Naive B cell (primary cell): Measurements from ENCODE around the gene TMEM247. TPM values are rescaled to one million over a fixed set of nuclear protein-coding genes. Genes with fewer than 3 reads are reported as not detected.

Experiments used
- ATAC-seq, 2 donors: fragments of 150-1000 bp; cut with Tn5 transposase; 2 replicates each; pipeline ENCODE4 v1.10.0; 2021; ENCODE audit warnings: low read depth in 2 of 2, mild to moderate bottlenecking in 2 of 2, moderate library complexity in 2 of 2
- DNase-seq: peaks from one replicate; pipeline ENCODE4 v3.0.0; 2022
- H3K27ac Mint-ChIP-seq, 6 donors: one replicate each; pipeline ENCODE4 v1.8.0; 2020 to 2022; ENCODE audit warnings: mild to moderate bottlenecking in 6 of 6, mixed read lengths in 6 of 6, moderate library complexity in 5 of 6, inconsistent platforms in 2 of 6
- H3K27me3 Mint-ChIP-seq, 3 donors: one replicate each; pipeline ENCODE4 v1.8.0; 2021 to 2022; ENCODE audit warnings: mixed read lengths in 3 of 3, mild to moderate bottlenecking in 1 of 3
- H3K36me3 Mint-ChIP-seq, 2 donors: one replicate each; pipeline ENCODE4 v1.8.0; 2020 to 2022; ENCODE audit warnings: mixed read lengths in 2 of 2, inconsistent platforms in 1 of 2, mild to moderate bottlenecking in 1 of 2
- H3K4me1 Mint-ChIP-seq, 3 donors: one replicate each; pipeline ENCODE4 v1.8.0; 2020 to 2022; ENCODE audit warnings: mixed read lengths in 3 of 3, inconsistent platforms in 1 of 3, mild to moderate bottlenecking in 1 of 3, moderate library complexity in 1 of 3
- H3K4me3 Mint-ChIP-seq, 8 donors: one replicate each; pipeline ENCODE4 v1.8.0; 2020 to 2022; ENCODE audit warnings: mild to moderate bottlenecking in 8 of 8, mixed read lengths in 8 of 8, moderate library complexity in 8 of 8, inconsistent platforms in 2 of 8
- H3K9me3 Mint-ChIP-seq, 7 donors: one replicate each; pipeline ENCODE4 v1.8.0; 2020 to 2022; ENCODE audit warnings: mixed read lengths in 7 of 7, mild to moderate bottlenecking in 5 of 7, inconsistent platforms in 2 of 7, moderate library complexity in 1 of 7
- polyA plus RNA-seq, 6 donors: library from polyadenylated mRNA; unstranded; fragments of 300-500 nt; fragmentation: Illumina TruSeq; gene quantifications; one replicate each; pipeline ENCODE4 v1.2.3, GENCODE V29; 2021; ENCODE audit warnings: low read depth in 6 of 6

TMEM247 gene
- not detected for polyA plus RNA-seq

DNA sequence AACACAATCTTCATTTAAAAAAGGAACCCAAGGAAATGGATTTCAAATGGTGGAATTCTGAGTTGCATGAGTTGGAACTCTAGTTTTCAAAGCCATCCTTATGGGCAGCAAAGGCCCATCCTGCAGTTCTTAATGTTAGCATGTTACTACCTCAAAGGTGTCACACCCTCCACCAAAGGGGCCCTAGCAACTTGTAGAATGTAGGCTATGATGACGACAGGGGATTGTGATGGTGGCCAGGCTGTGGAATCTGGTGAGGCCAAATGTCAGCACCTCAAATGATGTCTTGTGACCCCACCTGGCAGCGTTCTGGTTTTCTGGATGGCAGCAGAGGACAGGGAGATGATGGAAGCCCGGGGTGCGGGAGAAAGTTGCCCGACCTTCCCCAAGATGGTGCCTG is at the start of gene TMEM247:
TMEM247 (plus strand) TSS at position 301 of the 400 bp plus-strand sequence.
- Mint-ChIP-seq H3K27ac (peak within 1 kb of the TSS in 1 of 6 donors; percentile 33), H3K4me1 (peaks cover 0 to 8% (median 0%) of the 10 kb centered on the region in 3 donors)
- ATAC-seq: no peak

GRCh38 chr2:46430413-46430812 is 49.0 kb upstream of the TMEM247 start:
- ATAC-seq (no peak), DNase-seq (no peak)
- Mint-ChIP-seq H3K9me3 (peaks cover 0 to 8% (median 0%) of the 10 kb centered on the region in 7 donors), H3K36me3 (no peaks in the 10 kb centered on the region), H3K4me3 (no peak overlapping the region), H3K27me3 (peaks cover 0 to 8% (median 0%) of the 10 kb centered on the region in 3 donors), H3K4me1 (peaks cover 0 to 4% (median 0%) of the 10 kb centered on the region in 3 donors), H3K27ac (no peak overlapping the region)

More for the DNA sequence above, at the start of gene TMEM247:
- no peaks in the 10 kb centered on the region for H3K36me3 Mint-ChIP-seq
- no peak within 1 kb of the TSS for H3K4me3 Mint-ChIP-seq
- no peaks in the 10 kb centered on the region for H3K9me3 Mint-ChIP-seq
- DNase-seq: no peak
- peaks cover 4 to 11% (median 5%) of the 10 kb centered on the region in 3 donors for H3K27me3 Mint-ChIP-seq

DNA sequence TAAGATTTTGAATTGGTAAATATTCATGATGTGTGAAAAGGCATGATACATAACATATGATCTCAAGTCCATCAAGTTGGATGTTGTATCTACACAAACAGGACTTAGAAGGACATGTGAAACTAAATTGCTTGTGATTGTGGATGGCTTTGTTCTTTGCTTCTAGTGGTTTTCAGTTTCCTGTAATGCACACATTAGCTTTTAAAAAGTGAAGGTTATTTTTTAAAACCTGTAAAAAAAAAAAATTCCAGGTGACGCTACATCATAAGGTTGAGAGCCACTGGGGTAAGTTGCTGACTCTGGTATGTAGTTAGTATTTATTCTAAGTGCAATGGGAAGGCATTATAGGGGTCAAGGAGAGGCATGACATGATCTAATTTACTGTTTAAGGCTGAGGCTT is 48.4 kb upstream of the TMEM247 start:
- Mint-ChIP-seq H3K27ac (no peak overlapping the region), H3K36me3 (no peaks in the 10 kb centered on the region), H3K27me3 (peaks cover 0 to 8% (median 0%) of the 10 kb centered on the region in 3 donors), H3K9me3 (peaks cover 0 to 8% (median 0%) of the 10 kb centered on the region in 7 donors), H3K4me1 (peaks cover 0 to 4% (median 0%) of the 10 kb centered on the region in 3 donors), H3K4me3 (no peak overlapping the region)
- no peak for ATAC-seq
- no peak for DNase-seq

- DNase-seq (no peak), ATAC-seq (no peak)
- Mint-ChIP-seq H3K27ac (no peak overlapping the region), H3K36me3 (no peaks in the 10 kb centered on the region), H3K9me3 (peaks cover 0 to 8% (median 0%) of the 10 kb centered on the region in 7 donors), H3K27me3 (peaks cover 0 to 8% (median 0%) of the 10 kb centered on the region in 3 donors), H3K4me1 (peaks cover 0 to 4% (median 0%) of the 10 kb centered on the region in 3 donors), H3K4me3 (no peak overlapping the region)
Observed at GRCh38 chr2:46431481-46432235, 47.7 kb upstream of the TMEM247 start.

GRCh38 chr2:46434851-46435273 is 44.5 kb upstream of the TMEM247 start:
- ATAC-seq (no peak), DNase-seq (no peak)
- peak overlapping the region in 1 of 6 donors; percentile 23 for H3K27ac Mint-ChIP-seq
- H3K27me3 Mint-ChIP-seq: peaks cover 0 to 13% (median 4%) of the 10 kb centered on the region in 3 donors
- no peaks in the 10 kb centered on the region for H3K36me3 Mint-ChIP-seq
- no peak overlapping the region for H3K4me3 Mint-ChIP-seq
- peaks cover 0 to 2% (median 0%) of the 10 kb centered on the region in 7 donors for H3K9me3 Mint-ChIP-seq
- H3K4me1 Mint-ChIP-seq: peaks cover 0 to 4% (median 0%) of the 10 kb centered on the region in 3 donors

DNA sequence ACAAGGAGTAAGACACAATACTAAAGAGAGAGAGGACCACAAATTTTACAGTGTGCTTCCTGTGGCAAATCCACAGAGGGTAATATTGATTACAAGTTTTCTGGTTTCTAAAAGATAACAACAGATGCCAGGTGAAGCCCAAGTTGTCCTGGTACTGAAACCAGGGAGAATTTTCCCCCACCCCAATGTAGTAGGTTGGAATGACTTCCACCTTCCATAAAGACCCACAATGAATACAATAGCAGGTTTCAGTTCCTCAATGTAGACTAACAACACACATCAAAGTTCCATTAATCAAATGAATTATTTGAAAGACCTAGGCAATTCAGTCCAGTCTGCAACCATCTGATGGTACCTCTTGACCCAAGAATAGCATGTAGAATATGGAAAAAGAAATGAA is 44.0 kb upstream of the TMEM247 start:
- H3K4me1 Mint-ChIP-seq: peaks cover 0 to 4% (median 0%) of the 10 kb centered on the region in 3 donors
- no peak for DNase-seq
- ATAC-seq: no peak
- H3K4me3 Mint-ChIP-seq: no peak overlapping the region
- H3K27me3 Mint-ChIP-seq: peaks cover 0 to 16% (median 4%) of the 10 kb centered on the region in 3 donors
- peak overlapping the region in 1 of 6 donors; percentile 23 for H3K27ac Mint-ChIP-seq
- H3K36me3 Mint-ChIP-seq: no peaks in the 10 kb centered on the region
- peaks cover 0 to 2% (median 0%) of the 10 kb centered on the region in 7 donors for H3K9me3 Mint-ChIP-seq

DNA sequence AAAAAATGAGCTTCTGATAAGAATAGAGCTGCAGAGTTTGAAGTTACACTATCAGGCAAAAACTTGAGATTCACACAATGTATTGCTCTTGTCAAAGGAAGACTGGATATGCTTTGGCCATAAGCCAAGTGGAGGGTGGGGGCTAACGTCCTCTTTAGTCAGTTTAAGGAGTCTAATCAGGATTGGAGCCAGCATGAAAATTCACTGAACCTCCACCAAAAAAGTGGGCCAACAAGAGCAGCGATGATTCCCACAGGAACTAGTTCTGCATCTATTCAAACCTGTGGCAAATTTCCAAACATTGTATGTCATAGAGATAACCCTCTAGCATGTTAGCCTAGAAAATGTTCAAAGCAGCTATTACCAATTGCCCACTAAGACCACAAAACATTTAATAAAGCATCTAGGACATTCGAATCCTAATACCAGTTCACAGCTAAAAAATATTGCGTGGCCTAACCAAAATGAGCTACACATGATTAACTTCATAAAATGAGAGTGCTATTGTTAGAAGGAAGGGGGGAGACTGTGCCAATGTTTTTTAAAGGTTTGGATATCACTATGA is 43.5 kb upstream of the TMEM247 start:
- Mint-ChIP-seq H3K4me1 (peaks cover 0 to 4% (median 0%) of the 10 kb centered on the region in 3 donors), H3K27me3 (peaks cover 0 to 16% (median 4%) of the 10 kb centered on the region in 3 donors), H3K36me3 (no peaks in the 10 kb centered on the region), H3K27ac (no peak overlapping the region), H3K4me3 (no peak overlapping the region), H3K9me3 (peaks cover 0 to 2% (median 0%) of the 10 kb centered on the region in 7 donors)
- no peak for ATAC-seq
- no peak for DNase-seq

GRCh38 chr2:46436800-46437199 is 42.6 kb upstream of the TMEM247 start:
- no peak for ATAC-seq
- Mint-ChIP-seq H3K4me1 (peaks cover 0 to 4% (median 0%) of the 10 kb centered on the region in 3 donors), H3K4me3 (no peak overlapping the region)

DNA sequence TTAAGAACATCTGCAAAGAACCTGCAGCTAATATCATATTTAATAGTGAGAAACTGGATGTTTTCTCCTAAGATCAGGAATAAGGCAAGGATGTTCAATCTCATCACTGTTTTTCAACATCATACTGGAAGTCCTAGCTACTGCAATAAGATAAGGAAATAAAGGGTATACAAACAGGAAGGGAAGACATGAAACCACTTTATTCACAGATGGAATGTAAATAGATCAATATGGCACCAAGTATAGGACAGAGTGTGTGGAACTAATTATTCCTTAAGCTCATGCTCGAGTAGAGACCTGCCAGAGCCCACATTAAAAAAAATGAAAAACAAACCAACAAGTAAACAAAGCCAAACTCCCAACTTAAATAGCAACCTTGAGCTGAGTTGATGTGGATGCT is 41.3 kb upstream of the TMEM247 start:
- peaks cover 0 to 2% (median 0%) of the 10 kb centered on the region in 7 donors for H3K9me3 Mint-ChIP-seq
- no peaks in the 10 kb centered on the region for H3K36me3 Mint-ChIP-seq
- peaks cover 0 to 4% (median 0%) of the 10 kb centered on the region in 3 donors for H3K4me1 Mint-ChIP-seq
- no peak for ATAC-seq
- no peak for DNase-seq
- no peak overlapping the region for H3K4me3 Mint-ChIP-seq
- peaks cover 4 to 13% (median 4%) of the 10 kb centered on the region in 3 donors for H3K27me3 Mint-ChIP-seq
- no peak overlapping the region for H3K27ac Mint-ChIP-seq

More at GRCh38 chr2:46436800-46437199, 42.6 kb upstream of the TMEM247 start:
- no peak for DNase-seq
- Mint-ChIP-seq H3K36me3 (no peaks in the 10 kb centered on the region), H3K9me3 (peaks cover 0 to 2% (median 0%) of the 10 kb centered on the region in 7 donors), H3K27me3 (peaks cover 0 to 8% (median 4%) of the 10 kb centered on the region in 3 donors), H3K27ac (no peak overlapping the region)

DNA sequence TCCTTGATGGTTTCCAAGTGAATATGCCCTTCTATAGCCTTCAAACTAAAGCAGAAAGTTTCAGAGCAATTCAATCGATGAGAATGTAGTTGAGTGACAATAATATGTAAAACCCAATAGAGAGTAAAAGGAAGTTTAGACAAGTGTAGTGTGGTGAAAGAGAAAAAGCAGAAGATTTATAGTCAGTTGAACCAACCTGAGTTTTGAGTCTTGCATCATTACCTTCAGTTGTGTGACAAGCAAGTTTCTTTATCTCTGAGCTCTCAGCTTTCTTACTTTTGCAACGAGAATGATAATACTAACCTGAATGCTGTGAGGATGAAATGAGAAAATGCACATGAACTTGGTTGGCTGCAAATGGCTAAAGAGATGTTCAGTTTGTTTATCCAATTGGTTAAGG is 40.6 kb upstream of the TMEM247 start:
- DNase-seq: no peak
- no peaks in the 10 kb centered on the region for H3K36me3 Mint-ChIP-seq
- peaks cover 0 to 2% (median 0%) of the 10 kb centered on the region in 7 donors for H3K9me3 Mint-ChIP-seq
- no peak overlapping the region for H3K27ac Mint-ChIP-seq
- H3K4me3 Mint-ChIP-seq: no peak overlapping the region
- no peak for ATAC-seq
- peaks cover 0 to 4% (median 0%) of the 10 kb centered on the region in 3 donors for H3K4me1 Mint-ChIP-seq
- peaks cover 4 to 19% (median 4%) of the 10 kb centered on the region in 3 donors for H3K27me3 Mint-ChIP-seq

GRCh38 chr2:46439582-46439981 is 39.8 kb upstream of the TMEM247 start:
- DNase-seq: no peak
- peaks cover 0 to 4% (median 0%) of the 10 kb centered on the region in 3 donors for H3K4me1 Mint-ChIP-seq
- no peak for ATAC-seq
- H3K36me3 Mint-ChIP-seq: no peaks in the 10 kb centered on the region
- peaks cover 4 to 19% (median 9%) of the 10 kb centered on the region in 3 donors for H3K27me3 Mint-ChIP-seq
- no peak overlapping the region for H3K4me3 Mint-ChIP-seq
- no peak overlapping the region for H3K27ac Mint-ChIP-seq
- H3K9me3 Mint-ChIP-seq: peaks cover 0 to 5% (median 2%) of the 10 kb centered on the region in 7 donors

DNA sequence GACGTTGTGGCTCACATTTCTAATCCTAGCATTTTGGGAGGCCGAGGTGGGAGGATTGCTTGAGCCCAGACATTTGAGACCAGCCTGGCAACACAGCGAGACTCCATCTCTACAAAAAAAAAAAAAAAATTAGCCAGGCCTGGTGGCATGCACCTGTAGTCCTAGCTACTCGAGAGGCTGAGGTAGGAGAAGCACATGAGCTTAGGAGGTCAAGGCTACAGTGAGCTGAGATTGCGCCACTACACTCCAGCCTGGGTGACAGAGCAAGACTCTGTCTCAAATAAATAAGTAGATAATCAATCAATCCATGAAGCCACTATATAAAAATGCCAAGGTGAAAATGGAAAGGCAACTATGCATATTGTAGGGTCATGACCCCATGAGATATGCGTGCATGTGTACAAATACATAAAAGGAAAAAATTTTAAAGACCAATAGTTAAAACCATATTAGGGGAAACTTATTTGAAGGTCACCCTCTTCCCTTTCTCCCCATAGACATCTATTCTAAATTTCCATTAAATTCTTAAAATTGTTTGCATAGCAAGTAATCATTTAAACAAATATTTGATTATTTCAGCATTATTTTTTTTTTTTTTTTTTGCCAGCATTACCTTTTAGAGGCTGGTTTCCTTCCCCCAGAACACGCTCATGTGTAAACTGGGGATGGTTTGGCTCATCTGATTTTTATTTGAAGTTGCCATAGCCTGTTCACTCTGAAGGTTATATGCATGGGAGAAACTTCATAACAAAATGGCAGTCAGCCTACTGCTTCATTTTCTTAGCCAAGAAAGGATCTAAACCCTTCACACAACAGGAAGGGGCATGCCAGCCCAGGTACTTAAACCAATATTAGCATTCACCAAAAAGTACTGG is 37.3 kb upstream of the TMEM247 start:
- no peak overlapping the region for H3K4me3 Mint-ChIP-seq
- DNase-seq (no peak), ATAC-seq (no peak)
- peaks cover 0 to 4% of the 10 kb centered on the region in 2 donors for H3K36me3 Mint-ChIP-seq
- no peak overlapping the region for H3K27ac Mint-ChIP-seq
- peaks cover 0 to 26% (median 16%) of the 10 kb centered on the region in 7 donors for H3K9me3 Mint-ChIP-seq
- peaks cover 10 to 22% (median 11%) of the 10 kb centered on the region in 3 donors for H3K27me3 Mint-ChIP-seq
- H3K4me1 Mint-ChIP-seq: no peaks in the 10 kb centered on the region

DNA sequence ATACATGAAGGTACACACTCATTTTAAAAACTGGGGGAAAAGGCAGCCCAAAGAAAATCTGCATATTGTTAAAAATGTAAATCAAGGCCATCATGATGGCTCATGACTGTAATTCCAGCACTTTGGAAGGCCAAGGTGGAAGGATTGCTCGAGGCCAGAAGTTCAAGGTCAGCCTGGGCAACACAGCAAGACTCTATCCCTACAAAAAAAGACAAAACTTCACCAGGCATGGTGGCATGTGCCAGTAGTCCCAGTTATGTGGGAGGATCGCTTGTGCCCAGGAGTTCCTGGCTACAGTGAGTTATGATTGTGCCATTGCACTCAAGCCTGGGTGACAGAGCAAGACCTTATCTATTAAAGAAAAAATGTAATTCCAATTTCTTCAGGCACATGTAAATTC is 34.6 kb upstream of the TMEM247 start:
- Mint-ChIP-seq H3K27ac (no peak overlapping the region), H3K9me3 (peaks cover 0 to 26% (median 16%) of the 10 kb centered on the region in 7 donors), H3K27me3 (peaks cover 21 to 40% (median 26%) of the 10 kb centered on the region in 3 donors), H3K4me1 (no peaks in the 10 kb centered on the region), H3K36me3 (peaks cover 0 to 4% of the 10 kb centered on the region in 2 donors), H3K4me3 (no peak overlapping the region)
- ATAC-seq (no peak), DNase-seq (no peak)
